GM19351 (cell line): ENCODE measurements around the gene ATP6V1G1.
"Not testable (repeated sequence)": the region's sequence is repeated elsewhere in the genome, so short reads cannot be mapped to it uniquely, and the experiment has no call there.

Source experiments
- ATAC-seq: cut with Tn5 transposase; IDR thresholded peaks from one replicate; pipeline ENCODE4 v1.9.1; 2021; ENCODE audit warnings: mild to moderate bottlenecking, moderate library complexity; ENCODE audit not compliant: unreplicated experiment

The ATP6V1G1 gene

DNA sequence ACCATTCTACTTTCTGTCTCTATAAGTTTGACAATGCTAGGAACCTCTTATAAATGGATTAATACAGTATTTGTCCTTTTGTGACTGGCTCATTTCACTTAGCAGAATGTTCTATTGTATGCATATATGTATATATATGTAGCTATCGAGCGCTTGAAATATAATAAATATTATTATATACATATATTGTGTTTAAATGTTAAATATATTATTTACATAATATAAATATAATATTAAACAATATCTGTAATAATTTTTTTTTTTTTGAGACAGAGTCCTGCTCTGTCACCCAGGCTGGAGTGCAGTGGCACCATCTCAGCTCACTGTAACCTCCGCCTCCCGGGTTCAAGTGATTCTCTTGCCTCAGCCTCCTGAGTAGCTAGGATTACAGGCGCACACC, 9.4 kb upstream of the ATP6V1G1 start:
- not testable (repeated sequence) for ATAC-seq

DNA sequence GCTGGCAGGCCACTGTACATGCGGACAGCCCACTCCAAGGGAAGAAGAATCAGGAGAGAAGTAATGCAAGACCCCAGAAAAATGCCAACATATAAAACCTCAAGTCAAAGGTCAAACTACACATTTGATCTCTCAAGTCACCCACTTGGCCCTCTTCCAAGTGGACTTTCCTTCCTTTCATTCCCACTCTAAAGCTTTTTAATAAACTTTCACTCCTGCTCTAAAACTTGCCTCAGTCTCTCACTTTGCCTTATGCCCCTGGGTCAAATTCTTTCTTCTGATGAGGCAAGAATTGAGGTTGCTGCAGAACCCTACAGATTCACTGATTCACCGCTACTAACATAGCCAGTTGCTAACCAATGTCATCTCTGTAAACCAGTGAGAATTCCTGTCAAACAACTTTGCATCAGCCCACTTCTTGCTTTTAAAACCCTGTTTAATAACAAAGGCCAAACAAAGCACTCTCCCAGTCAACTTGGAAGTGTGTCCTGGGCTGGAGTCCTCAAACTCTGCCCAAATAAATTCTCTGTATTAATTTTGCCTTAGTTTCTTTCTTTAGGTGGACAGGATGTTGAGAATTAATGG, 6.9 kb upstream of the ATP6V1G1 start:
- no peak for ATAC-seq

DNA sequence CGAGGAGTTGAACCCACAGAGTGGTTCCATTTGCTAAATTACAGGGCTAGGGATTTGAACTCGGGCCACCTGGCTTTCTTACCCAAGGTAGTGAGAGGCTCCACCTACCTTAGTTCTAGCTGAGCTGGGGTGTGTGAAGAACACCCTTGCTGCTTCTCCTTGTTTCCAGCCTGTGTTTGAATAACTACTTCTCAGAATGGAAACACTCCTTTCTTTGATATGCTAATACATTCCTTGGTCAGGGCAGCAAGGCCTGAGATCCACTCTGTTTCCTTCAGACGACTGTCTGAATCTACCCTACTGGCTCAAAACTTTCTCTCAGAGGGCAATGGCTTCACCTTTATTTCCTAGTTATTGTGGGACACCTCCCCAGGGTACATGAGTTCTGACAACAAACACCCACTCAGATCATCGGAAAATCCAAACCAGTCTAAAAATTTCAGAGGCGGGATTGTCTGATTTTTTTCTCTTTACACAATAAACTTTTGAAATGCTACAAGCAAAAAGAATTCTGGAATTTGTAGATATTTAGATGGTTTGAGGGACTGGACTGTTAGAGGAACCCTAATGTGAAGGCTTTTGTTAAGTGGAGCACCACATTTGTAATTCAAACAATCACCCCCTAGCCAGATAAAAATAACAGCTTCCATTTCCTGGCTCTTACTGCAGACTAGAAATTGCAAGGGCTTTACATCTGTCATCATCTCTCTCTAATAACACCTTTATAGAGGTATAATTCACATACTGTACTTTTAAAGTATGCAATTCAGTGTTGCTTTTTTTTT, 4.0 kb upstream of the ATP6V1G1 start:
- ATAC-seq = no peak

DNA sequence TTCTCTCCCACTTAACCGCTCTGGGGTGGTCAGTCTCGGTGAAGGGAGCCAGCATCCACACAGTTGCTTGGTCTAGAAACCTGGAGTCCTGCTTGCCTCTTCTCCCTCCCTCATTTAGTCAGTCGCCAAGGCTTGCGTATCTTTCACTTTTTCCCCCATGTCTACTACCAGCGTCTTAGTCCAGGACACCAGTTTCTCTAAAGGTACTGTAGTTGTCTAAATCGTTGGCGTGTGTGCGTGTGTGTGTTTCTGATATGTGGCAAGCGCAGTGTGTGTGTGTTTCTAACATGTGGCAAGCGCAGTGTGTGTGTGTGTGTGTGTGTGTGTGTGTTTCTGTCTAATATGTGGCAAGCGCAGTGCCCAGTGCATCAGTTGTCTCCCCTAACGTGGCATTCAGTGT, 641 bp downstream of the ATP6V1G1 start:
- ATAC-seq = no peak

DNA sequence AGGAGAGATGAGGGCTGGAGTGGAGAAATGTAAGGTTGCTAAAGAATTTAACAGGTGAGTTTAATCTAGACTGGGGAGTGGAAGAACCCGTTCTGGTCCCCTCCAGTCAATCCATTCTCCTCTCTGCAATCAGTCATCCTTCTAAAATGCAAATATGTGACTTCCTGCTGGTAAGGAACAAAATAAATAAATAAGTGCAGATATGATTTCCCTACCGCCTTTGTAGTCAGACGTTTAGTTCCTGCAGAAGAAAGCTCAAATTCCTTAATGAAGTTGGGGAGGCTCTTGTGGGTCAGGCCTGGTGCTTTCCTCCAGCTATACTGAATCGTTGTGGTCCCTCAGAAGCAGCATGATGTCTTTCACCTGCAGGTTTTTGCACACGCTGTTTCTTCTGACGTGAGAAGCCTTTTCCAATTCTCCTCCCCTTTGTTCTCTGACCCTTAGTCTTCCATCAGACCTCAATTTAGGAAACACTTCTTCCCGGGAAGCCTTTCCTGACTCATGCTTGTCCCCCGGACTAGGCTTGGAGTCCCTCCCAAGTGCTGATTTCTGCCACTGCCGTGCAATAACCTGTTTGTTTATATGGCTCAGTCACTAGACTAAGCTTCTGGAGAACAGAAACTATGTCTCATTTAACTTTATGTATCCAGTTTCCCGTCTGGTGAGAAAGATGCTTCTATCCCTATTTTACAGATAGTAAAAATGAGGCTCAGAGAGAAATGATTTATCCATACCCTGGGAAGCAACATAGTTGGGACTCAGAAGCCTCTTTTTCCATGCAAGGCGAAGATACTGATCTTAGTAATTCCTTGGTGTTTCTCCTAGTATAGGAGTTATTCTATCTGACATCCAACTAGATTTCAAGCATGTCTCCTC, 1.3 kb downstream of the ATP6V1G1 start:
- ATAC-seq = no peak

DNA sequence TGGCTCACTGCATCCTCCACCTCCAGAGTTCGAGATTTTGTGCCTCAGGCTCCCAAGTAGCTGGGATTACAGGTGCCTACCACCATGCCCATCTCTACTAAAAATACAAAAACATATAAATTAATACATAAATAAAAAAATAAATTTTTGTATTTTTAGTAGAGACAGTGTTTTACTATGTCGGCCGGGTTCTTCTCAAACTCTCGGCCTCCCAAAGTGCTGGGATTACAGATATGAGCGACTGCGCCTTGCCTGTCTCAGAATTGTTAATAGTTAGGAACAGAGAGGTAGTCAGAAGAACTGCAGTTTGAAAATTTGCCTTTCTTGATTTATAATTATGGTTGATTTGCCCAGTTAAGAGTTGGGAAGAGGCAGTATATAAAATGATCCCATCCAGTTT, 2.8 kb downstream of the ATP6V1G1 start:
- no peak for ATAC-seq

DNA sequence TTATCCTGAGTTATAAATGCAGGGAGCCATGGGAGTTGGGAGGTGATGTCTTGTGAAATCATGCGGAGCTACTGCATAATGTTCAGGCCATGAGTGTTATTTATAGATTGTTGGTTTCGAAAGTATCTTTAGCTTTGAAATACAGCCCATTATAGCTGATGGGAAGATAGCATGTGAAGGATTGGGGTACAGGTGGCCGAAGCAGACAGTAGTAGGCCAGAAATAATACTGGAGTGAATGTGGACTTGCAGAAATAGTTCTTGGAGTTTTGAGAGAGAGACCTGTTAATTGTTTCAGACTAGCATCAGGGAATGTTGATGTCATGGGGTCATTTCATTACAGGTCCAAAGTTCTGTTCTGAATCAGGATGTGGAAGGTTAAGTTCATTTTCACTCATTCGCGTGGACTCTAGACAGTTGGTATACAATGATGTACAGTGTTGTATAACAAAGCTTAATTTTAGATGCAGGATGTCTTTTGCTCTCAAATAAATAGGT, 3.8 kb downstream of the ATP6V1G1 start:
- ATAC-seq = no peak

DNA sequence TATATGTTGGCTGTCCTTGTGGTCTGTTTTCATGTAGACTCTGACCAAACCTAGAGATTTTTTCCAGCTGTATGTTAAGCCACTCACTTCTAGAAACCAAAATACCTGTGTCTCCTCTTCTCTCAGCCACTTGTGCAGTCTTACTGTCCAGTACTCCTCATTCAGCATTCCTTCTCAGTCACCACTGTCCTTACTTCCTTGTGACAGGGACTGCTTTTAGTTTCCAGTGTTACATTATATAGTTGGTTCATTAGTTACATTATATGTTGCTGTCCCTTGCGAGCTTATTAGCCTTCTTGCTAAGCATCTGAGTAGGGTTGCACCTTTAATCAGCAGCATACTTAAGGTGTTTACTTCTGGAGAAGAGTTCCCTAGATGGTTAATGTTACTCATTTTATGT, 4.3 kb downstream of the ATP6V1G1 start:
- no peak for ATAC-seq

DNA sequence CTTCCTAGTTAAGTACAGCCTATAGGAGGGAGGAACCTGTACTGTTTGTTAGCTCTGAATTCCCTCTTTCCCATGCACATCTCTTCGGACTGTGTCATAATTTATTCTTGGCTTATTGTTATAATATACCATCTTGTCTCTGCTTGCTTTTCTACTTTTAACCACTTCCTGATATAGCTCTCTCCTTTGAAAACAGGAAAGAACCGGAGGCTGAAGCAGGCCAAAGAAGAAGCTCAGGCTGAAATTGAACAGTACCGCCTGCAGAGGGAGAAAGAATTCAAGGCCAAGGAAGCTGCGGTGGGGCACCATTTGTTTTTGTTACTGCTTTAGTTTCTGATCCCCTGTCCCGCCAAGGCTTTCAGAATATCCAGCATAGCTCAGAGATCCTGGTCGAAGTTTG, 4.8 kb downstream of the ATP6V1G1 start:
- ATAC-seq = no peak

DNA sequence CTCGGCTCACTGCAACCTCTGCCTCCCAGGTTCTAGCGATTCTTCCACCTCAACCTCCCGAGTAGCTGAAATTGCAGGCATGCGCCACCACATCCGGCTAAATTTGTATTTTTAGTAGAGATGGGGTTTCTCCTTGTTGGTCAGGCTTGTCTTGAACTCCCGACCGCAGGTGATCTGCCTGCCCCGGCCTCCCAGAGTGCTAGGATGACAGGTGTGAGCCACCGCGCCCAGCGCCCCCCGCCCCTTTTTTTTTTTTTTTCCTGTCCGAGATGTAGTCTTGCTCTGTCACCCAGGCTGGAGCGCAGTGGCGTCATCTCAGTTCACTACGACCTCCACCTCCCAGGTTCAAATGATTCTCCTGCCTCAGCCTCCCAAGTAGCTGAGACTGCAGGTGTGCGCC, 6.6 kb downstream of the ATP6V1G1 start:
- ATAC-seq = no peak

DNA sequence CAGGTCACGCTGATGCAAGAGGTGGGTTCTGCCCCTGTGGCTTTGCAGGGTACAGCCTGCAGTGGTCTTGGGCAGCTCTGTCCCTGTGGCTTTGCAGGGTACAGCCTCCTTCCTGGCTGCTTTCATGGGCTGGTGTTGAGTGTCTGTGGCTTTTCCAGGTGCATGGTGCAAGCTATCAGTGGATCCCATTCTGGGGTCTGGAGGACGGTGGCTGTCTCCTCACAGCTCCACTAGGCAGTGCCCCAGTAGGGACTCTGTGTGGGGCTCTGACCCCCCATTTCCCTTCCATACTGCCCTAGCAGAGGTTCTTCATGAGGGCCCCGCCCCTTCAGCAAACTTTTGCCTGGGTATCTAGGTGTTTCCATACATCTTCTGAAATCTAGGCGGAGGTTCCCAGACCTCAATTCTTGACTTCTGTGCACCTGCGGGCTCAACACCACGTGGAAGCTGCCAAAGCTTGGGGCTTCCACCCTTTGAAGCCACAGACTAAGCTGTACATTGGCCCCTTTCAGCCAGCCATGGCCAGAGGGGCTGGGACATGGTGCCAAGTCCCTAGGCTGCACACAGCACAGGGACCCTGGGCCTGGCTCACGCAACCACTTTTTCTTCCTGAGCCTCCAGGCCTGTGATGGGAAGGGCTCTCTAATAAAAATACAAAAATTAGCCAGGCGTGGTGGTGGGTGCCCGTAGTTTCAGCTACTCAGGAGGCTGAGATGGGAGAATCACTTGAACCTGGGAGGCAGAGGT, 13.1 kb downstream of the ATP6V1G1 start:
- not testable (repeated sequence) for ATAC-seq

DNA sequence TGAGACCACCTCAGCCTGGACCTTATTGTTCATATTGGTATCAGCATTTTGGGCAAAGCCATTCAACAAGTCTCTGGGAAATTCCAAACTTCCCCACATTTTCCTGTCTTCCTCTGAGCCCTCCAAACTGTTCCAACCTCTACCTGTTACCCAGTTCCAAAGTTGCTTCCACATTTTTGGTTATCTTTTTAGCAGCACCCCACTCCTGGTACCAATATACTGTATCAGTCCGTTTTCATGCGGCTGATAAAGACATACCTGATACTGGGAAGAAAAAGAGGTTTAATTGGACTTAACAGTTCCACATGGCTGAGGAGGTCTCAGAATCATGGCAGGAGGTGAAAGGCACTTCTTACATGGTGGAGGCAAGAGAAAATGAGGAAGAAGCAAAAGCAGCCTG, 14.2 kb downstream of the ATP6V1G1 start:
- ATAC-seq = not testable (repeated sequence)

DNA sequence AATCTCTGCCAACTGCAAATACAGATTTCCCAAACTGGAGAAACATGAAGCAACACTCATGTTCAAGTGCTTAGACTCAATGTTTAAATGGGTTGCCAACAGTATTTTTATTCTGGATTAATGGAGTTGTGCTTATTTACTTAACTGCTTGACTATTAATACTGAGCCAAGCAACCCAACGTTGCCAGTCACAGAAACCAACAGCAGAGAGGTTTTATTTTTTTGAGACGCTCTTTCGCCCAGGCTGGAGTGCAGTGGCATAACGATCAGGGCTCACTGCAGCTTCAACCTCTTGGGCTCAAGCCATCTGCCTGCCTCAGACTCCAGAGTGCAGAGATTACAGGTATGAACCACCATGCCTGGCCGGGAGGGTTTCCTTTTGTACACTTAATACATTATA, 15.1 kb downstream of the ATP6V1G1 start:
- no peak for ATAC-seq

DNA sequence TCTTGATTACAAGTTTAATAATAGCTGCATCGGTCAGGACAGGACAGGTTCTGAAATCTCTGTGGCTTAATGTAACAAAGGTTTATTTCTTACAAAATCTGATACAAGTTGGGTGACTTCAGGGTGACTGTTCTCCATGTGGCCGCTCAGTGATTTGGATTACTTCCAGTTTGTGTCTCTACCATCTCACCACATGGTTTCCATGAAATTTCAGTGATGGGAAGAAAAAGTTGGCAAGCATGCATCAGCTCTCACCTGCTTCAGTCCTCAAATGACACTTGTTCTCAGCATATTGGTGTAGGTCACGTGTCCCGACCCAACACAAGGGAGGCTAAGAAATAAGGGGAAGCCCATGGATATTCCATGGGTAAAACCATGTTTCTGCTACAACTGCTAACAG, 15.7 kb downstream of the ATP6V1G1 start:
- no peak for ATAC-seq

DNA sequence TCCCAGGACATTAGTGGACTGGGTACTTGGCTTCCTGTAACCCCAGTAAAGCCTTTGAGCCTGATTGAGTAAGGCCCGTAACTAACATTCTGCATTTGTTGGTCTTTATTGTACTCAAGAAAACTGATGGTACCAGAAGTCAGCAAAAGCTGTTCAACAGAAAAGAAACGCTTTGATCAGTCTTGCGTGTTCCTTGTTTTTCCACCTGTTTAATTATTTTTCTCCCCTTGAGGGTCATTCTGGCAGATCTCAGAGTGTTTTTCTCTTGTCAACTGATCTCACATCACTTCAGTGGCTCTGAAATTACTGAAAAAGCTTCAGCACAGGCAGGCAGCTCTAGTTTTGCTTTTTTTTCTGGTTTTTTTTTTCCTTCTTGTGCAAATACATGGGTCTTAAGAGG, 17.4 kb downstream of the ATP6V1G1 start:
- no peak for ATAC-seq

DNA sequence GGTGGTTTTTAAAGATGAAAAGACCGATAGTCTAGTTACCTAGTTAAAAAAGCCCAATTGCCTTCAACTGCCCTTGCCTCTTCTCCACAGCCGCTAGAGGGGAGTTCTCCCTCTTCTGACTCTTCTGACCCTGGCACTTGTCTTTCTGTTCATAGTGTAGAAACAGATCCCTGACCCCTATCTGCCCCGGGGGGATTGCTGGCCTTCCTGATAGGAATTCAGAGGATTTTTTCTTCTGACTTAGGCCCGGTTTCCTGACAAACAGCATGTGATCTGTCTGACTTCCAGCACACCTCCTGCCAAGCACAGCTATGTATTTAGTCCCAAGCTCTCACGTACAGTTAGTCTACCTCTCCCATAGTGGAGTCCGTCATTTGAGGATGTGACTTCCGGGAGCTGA, 18.5 kb downstream of the ATP6V1G1 start:
- ATAC-seq = no peak

DNA sequence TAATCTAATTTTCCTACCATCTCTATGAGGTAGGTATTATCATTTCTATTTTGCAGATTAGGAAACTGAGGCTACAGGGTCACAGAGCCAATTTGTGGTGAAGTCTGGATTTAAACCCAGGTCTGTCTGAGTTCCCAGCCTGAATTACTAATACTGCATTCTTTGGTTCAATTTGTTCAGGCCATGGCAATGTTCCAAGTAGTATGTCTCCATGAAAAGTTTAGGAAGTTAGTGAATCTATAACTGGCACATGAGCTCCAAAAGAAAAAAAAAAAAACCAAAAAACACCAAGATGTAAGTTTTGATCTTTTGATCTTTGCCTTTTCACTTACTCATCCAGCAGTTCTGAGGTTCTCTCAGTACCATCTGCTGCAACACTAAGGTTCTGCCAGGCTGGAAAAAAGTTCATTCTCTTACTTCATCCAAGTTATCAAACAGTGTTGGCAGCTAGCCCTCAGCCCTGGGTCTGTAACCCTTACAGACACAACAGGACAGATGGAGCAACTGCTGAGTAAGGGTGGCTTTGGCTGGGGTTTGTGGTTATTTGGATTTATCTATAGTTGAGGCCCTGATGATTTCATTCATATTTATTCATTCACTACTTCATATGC, 19.1 kb downstream of the ATP6V1G1 start:
- no peak for ATAC-seq

DNA sequence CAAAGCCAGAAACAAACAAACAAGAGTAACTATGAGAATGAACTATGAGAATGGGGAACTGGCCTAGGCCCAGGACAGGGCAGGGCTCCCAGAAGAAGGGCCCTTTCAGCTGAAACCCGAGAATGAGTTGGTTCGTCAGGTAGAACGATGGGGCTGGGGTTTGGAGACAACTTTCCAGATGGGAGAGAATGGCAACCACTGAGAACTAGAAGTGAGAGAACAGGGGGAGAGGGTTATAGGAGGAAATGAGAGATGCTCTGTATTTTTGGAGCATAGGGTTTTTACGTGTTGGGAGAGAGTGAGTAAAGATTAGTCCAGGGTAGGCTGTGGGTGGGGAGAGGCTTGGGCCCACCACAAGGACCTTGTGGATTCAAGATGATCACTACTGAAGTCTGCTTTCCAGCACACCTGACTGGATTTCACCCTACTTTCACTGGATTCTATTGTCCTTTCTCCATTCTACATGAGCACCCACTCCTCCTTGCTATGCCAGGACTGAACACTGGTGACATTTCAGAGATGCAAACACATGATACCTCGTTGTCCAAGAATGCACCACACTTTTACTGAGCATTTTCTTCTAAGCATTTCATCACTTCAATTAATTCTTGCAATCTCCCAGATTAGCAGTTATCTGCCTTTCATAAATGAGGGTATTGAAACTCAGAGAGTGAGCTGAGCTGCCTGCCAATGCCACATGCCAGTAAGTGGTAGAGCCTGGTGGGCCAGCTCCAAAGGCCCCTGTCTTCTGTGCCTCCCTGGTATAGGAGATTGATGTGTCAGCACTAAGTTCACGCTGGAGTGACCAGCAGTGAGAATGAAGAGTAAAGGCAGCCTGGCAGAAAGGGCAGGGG, 20.3 kb downstream of the ATP6V1G1 start:
- peak; percentile 36 for ATAC-seq

DNA sequence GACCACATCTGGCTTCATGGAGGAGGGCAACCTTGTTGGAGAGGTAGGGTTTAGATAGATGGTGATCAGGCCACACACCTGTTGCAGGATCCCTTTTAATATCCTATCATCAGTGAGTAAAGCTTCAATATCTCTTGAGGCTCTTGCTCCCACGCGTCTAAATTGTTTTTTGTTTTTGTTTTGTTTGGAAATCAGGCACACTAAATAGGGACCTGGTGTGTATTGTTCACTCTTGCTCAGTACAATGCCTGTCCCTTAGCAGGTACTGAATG, 20.9 kb downstream of the ATP6V1G1 start:
- ATAC-seq = no peak
